Measurements from ENCODE around the gene VSTM4. TPM values are rescaled to one million over a fixed set of nuclear protein-coding genes. Genes with fewer than 3 reads are reported as not detected.
A peak's percentile ranks its signal among the peaks of the same experiment; 100 is the strongest.

Gene VSTM4
- total and polyA plus RNA-seq, 9 of the 15 experiments (the other 6 are each of a cell fraction or from before 2014, with no cell fraction given): 1.0 to 7.9 (median 3.0) TPM

DNA sequence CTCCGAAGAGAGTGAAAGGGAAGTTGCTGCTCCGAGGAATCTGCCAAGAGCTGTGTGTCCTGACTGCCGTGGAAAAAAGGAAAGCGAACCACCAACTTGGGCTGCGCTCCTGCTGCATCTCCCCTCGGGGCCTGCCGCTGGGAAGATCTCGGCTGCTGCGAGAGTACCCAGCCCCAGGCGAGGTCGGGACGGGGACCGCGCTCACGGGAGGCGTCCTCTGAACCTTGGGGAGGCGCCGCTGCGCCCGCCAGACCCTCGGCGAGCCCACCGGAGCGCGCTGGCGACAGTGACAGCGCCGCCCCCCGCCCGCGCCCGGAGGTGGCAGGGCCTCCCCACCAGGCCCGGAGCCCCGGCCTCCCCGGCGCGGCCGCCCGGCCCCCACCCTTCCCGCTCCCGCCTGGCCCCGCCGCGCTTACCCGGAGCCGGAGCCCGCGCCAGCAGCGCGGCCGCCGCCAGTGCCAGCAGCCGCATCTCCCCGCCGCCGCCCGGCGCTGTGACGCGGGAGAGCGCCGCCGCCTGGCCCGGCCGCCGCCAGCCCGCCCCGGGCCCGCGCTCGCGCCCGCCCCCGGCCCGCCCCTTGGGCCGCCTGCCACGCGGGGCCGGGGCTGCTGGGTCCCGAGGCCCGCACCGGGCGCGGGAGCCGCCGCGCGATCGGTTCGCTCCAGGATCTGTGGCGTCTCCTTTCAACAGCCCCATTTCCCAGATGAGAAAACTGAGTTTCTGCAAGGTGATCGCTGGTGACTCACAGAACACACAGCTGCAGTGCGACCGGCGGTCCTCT is at the start of gene VSTM4 (continued):
- TF ChIP-seq, protein P1, sequence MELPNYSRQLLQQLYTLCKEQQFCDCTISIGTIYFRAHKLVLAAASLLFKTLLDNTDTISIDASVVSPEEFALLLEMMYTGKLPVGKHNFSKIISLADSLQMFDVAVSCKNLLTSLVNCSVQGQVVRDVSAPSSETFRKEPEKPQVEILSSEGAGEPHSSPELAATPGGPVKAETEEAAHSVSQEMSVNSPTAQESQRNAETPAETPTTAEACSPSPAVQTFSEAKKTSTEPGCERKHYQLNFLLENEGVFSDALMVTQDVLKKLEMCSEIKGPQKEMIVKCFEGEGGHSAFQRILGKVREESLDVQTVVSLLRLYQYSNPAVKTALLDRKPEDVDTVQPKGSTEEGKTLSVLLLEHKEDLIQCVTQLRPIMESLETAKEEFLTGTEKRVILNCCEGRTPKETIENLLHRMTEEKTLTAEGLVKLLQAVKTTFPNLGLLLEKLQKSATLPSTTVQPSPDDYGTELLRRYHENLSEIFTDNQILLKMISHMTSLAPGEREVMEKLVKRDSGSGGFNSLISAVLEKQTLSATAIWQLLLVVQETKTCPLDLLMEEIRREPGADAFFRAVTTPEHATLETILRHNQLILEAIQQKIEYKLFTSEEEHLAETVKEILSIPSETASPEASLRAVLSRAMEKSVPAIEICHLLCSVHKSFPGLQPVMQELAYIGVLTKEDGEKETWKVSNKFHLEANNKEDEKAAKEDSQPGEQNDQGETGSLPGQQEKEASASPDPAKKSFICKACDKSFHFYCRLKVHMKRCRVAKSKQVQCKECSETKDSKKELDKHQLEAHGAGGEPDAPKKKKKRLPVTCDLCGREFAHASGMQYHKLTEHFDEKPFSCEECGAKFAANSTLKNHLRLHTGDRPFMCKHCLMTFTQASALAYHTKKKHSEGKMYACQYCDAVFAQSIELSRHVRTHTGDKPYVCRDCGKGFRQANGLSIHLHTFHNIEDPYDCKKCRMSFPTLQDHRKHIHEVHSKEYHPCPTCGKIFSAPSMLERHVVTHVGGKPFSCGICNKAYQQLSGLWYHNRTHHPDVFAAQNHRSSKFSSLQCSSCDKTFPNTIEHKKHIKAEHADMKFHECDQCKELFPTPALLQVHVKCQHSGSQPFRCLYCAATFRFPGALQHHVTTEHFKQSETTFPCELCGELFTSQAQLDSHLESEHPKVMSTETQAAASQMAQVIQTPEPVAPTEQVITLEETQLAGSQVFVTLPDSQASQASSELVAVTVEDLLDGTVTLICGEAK (IDR thresholded peaks at IDR 0.05): no peak
- TF ChIP-seq, protein P1 (CRISPR knock-in tag; IDR thresholded peaks at IDR 0.05): no peak
- TF ChIP-seq ZBTB7A (IDR thresholded peaks at IDR 0.05; ENCODE audit: borderline replicate concordance, control insufficient read depth, low read depth, low read length): peak; percentile 76; the same call in 1 of the 2 replicates
- TF ChIP-seq POLR2AphosphoS2 (IDR thresholded peaks at IDR 0.05; ENCODE audit: low read length): no peak
- 0 out of 2 replicates have a peak, but pooled peaks have one; percentile 70 for TF ChIP-seq PRMT5 (CRISPR knock-in tag; IDR thresholded peaks at IDR 0.05)
- peak; percentile 91 for TF ChIP-seq ESRRA (IDR thresholded peaks at IDR 0.05; ENCODE audit: borderline replicate concordance, low read depth)
- peak; percentile 80 for TF ChIP-seq CHD1 (IDR thresholded peaks at IDR 0.05; ENCODE audit: low read length)
- TF ChIP-seq, protein P2, sequence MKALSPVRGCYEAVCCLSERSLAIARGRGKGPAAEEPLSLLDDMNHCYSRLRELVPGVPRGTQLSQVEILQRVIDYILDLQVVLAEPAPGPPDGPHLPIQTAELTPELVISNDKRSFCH (CRISPR knock-in tag; IDR thresholded peaks at IDR 0.05): no peak
- TF ChIP-seq, protein P2 (tag; IDR thresholded peaks at IDR 0.05): 0 out of 2 replicates have a peak, but pooled peaks have one; percentile 1
- peak; percentile 93 for TF ChIP-seq RBM25 (IDR thresholded peaks at IDR 0.05; ENCODE audit: low read depth, low read length, severe bottlenecking)
- TF ChIP-seq, protein P3, sequence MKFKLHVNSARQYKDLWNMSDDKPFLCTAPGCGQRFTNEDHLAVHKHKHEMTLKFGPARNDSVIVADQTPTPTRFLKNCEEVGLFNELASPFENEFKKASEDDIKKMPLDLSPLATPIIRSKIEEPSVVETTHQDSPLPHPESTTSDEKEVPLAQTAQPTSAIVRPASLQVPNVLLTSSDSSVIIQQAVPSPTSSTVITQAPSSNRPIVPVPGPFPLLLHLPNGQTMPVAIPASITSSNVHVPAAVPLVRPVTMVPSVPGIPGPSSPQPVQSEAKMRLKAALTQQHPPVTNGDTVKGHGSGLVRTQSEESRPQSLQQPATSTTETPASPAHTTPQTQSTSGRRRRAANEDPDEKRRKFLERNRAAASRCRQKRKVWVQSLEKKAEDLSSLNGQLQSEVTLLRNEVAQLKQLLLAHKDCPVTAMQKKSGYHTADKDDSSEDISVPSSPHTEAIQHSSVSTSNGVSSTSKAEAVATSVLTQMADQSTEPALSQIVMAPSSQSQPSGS (CRISPR knock-in tag; IDR thresholded peaks at IDR 0.05): no peak
- 0 out of 4 replicates have a peak, but pooled peaks of 1 of the 2 experiments have one; percentile 15 for TF ChIP-seq MAZ (CRISPR knock-in tag; conservative IDR thresholded peaks at IDR 0.05 in 1 of 2, IDR thresholded peaks at IDR 0.05 in 1 of 2)
- TF ChIP-seq NCOA4 (IDR thresholded peaks at IDR 0.05; ENCODE audit: partially characterized antibody): peak; percentile 12
- peak; percentile 14; the same call in 1 of the 2 replicates for TF ChIP-seq HCFC1 (IDR thresholded peaks at IDR 0.05; ENCODE audit: low read depth, low read length)
- peak; percentile 32; the same call in 1 of the 2 replicates for TF ChIP-seq MTA3 (IDR thresholded peaks at IDR 0.05; ENCODE audit: borderline replicate concordance)
- TF ChIP-seq TAF1 (IDR thresholded peaks at IDR 0.05; ENCODE audit: control insufficient read depth, extremely low read depth, insufficient read depth, low read length, severe bottlenecking): peak; percentile 17
